ENCODE results near the gene SLC66A2. TPM values are rescaled to one million over a fixed set of nuclear protein-coding genes. Genes with fewer than 3 reads are reported as not detected.

Gene SLC66A2
- total RNA-seq, 1 experiment from 2014 or later: 13.0 TPM

GRCh38 chr18:79950515-79951341 is 725 bp downstream of the SLC66A2 start:
- H3T11ph ChIP-seq (ENCODE audit: low read length): no peak overlapping the region
- H3K27me3 Mint-ChIP-seq (ENCODE audit: low read depth): peaks cover 65% of the 10 kb centered on the region
- H2BK5ac ChIP-seq (ENCODE audit: insufficient read length, low read length): no peak overlapping the region
- no peaks in the 10 kb centered on the region for H3K79me1 ChIP-seq (ENCODE audit: insufficient read depth, low read depth, low read length, poor library complexity, severe bottlenecking)
- H3K23me2 ChIP-seq (ENCODE audit: insufficient read length, low read depth, low read length, poor library complexity, severe bottlenecking): peaks cover 4% of the 10 kb centered on the region
- no peak overlapping the region for H2AFZ ChIP-seq (ENCODE audit: low read length)
- H3K23ac ChIP-seq (ENCODE audit: insufficient read length, low read depth, low read length): no peak overlapping the region
- H3K14ac ChIP-seq (ENCODE audit: insufficient read depth, low read length): 0 out of 2 replicates have a peak overlapping the region, but pooled peaks have one; percentile 4
- peaks cover 17 to 28% of the 10 kb centered on the region in 2 experiments for H3K4me1 Mint-ChIP-seq
- no peak overlapping the region for H2BK20ac ChIP-seq (ENCODE audit: low read depth, low read length, poor library complexity, severe bottlenecking)
- no peak overlapping the region for H2BK120ac ChIP-seq (ENCODE audit: low read depth, low read length, poor library complexity, severe bottlenecking)
- H3K9ac ChIP-seq (ENCODE audit: extremely low read depth, insufficient read length, low read length): no peak overlapping the region
- no peaks in the 10 kb centered on the region for H4K20me1 ChIP-seq (ENCODE audit: control insufficient read depth, insufficient read depth, insufficient read length)
- peaks cover 15% of the 10 kb centered on the region for H3K27me3 ChIP-seq (ENCODE audit: insufficient read depth, low read length)
- no peaks in the 10 kb centered on the region for H3K79me2 ChIP-seq (ENCODE audit: insufficient read depth, low read length)
- peak; percentile 42 for DNase-seq
- no peak overlapping the region for H3K27ac ChIP-seq (ENCODE audit: insufficient read length, low read depth, low read length)
- peaks cover 0 to 4% (median 0%) of the 10 kb centered on the region in 3 experiments; a peak in 1 of 7 replicates for H3K36me3 Mint-ChIP-seq (ENCODE audit: insufficient read depth in 1 of 3, low read depth in 3 of 3)
- H3K4me1 ChIP-seq (ENCODE audit: insufficient read depth, low read length): no peaks in the 10 kb centered on the region
- H4K8ac ChIP-seq (replicated peaks; ENCODE audit: insufficient read length, low read depth, low read length): no peak overlapping the region
- no peak overlapping the region for H3K4ac ChIP-seq (ENCODE audit: low read depth, low read length)
- H2BK12ac ChIP-seq (ENCODE audit: insufficient read length, low read depth, low read length): no peak overlapping the region
- WGBS (ENCODE audit: extremely low coverage, insufficient read length, low lambda C conversion rate): no CpG with 5 or more reads among the region's 81 CpGs
- no peaks in the 10 kb centered on the region for H3K9me3 ChIP-seq (ENCODE audit: control insufficient read depth, low read depth, low read length)
- no peaks in the 10 kb centered on the region for H3K9me3 Mint-ChIP-seq
- no peak overlapping the region for H3K18ac ChIP-seq (ENCODE audit: insufficient read length, low read depth, low read length)
- H4K5ac ChIP-seq (ENCODE audit: insufficient read length, low read depth, low read length): no peak overlapping the region
- no peak overlapping the region for H2AK5ac ChIP-seq (ENCODE audit: insufficient read length, low read length)
- no peak overlapping the region for H4K91ac ChIP-seq (ENCODE audit: insufficient read length, low read depth, low read length)
- H3K4me2 ChIP-seq (ENCODE audit: insufficient read depth, insufficient read length, low read length): peak overlapping the region; percentile 51
- no peak overlapping the region for H3K27ac Mint-ChIP-seq
- H3K4me3 Mint-ChIP-seq: peak overlapping the region; percentile 63 to 83
- no peak overlapping the region for H3K56ac ChIP-seq (ENCODE audit: insufficient read length, low read depth, low read length)
- H2BK15ac ChIP-seq (ENCODE audit: low read depth, low read length): no peak overlapping the region
- TF ChIP-seq CTCF (conservative IDR thresholded peaks at IDR 0.05): no peak
